Osteocyte (in vitro differentiated cells): ENCODE results near the gene CX3CR1. TPM values are rescaled to one million over a fixed set of nuclear protein-coding genes. Genes with fewer than 3 reads are reported as not detected.
A peak's percentile ranks its signal among the peaks of the same experiment; 100 is the strongest.

Experiments
- DNase-seq: peaks from one replicate; pipeline ENCODE4 v3.0.0; 2021; ENCODE audit warnings: mixed read lengths; ENCODE audit not compliant: unreplicated experiment; ENCODE audit errors: extremely low spot score
- H3K27ac Mint-ChIP-seq: one replicate; pipeline ENCODE4 v1.8.0; 2021; ENCODE audit warnings: mild to moderate bottlenecking, mixed read lengths; ENCODE audit not compliant: unreplicated experiment
- H3K27me3 Mint-ChIP-seq: one replicate; pipeline ENCODE4 v1.8.0; 2021; ENCODE audit warnings: mixed read lengths; ENCODE audit not compliant: unreplicated experiment
- H3K36me3 Mint-ChIP-seq: one replicate; pipeline ENCODE4 v1.8.0; 2021; ENCODE audit warnings: mixed read lengths; ENCODE audit not compliant: unreplicated experiment
- H3K4me1 Mint-ChIP-seq: one replicate; pipeline ENCODE4 v1.8.0; 2021; ENCODE audit warnings: mixed read lengths; ENCODE audit not compliant: unreplicated experiment
- H3K4me3 Mint-ChIP-seq: one replicate; pipeline ENCODE4 v1.8.0; 2021; ENCODE audit warnings: mild to moderate bottlenecking, moderate library complexity, mixed read lengths; ENCODE audit not compliant: unreplicated experiment
- H3K9me3 Mint-ChIP-seq: one replicate; pipeline ENCODE4 v1.8.0; 2021; ENCODE audit warnings: mixed read lengths; ENCODE audit not compliant: unreplicated experiment
- CTCF ChIP-seq: fragments of 200-600 bp; sonication (generic); IDR thresholded peaks from 2 replicates; pipeline ENCODE4 v1.5.0; 2021; ENCODE audit warnings: antibody characterized with exemption, mild to moderate bottlenecking, moderate library complexity
- long read RNA-seq: library from polyadenylated mRNA; unstranded; transcript quantifications from one replicate; pipeline ENCODE4 v2.0.0, GENCODE V29; 2021
- total RNA-seq: library from RNA; stranded (reverse); gene quantifications from 2 replicates; pipeline ENCODE4 v1.2.1, GENCODE V29; 2021

The CX3CR1 gene
- not detected in 2 replicates for total RNA-seq
- long read RNA-seq: 0 reads

GRCh38 chr3:39279745-39280517, at the start of gene CX3CR1:
TSS of gene CX3CR1 (minus strand) at chr3:39280036. CDS start at chr3:39266509, 13,527 bp downstream.
- no peaks in the 10 kb centered on the region for H3K36me3 Mint-ChIP-seq
- H3K27me3 Mint-ChIP-seq: peaks cover 22% of the 10 kb centered on the region
- H3K27ac Mint-ChIP-seq: no peak within 1 kb of the TSS
- peak; percentile 62 for DNase-seq
- H3K4me1 Mint-ChIP-seq: peaks cover 4% of the 10 kb centered on the region
- TF ChIP-seq CTCF: no peak
- no peaks in the 10 kb centered on the region for H3K9me3 Mint-ChIP-seq
- H3K4me3 Mint-ChIP-seq: no peak within 1 kb of the TSS

- H3K36me3 Mint-ChIP-seq: no peaks in the 10 kb centered on the region
- no peaks in the 10 kb centered on the region for H3K9me3 Mint-ChIP-seq
- H3K4me1 Mint-ChIP-seq: no peaks in the 10 kb centered on the region
- peaks cover 2% of the 10 kb centered on the region for H3K27me3 Mint-ChIP-seq
- H3K27ac Mint-ChIP-seq: no peak within 1 kb of the TSS
- no peak for TF ChIP-seq CTCF
- no peak within 1 kb of the TSS for H3K4me3 Mint-ChIP-seq
- no peak for DNase-seq
Measured at GRCh38 chr3:39329493-39329892, 49.7 kb upstream of the CX3CR1 start, which contains the start of gene CCR8. TSS of gene CCR8 (plus strand) at chr3:39329709. CDS start at chr3:39332332, 2,623 bp downstream.

GRCh38 chr3:39327746-39328349, 48.0 kb upstream of the CX3CR1 start:
- H3K9me3 Mint-ChIP-seq: no peaks in the 10 kb centered on the region
- no peak overlapping the region for H3K4me3 Mint-ChIP-seq

GRCh38 chr3:39327053-39327745, 47.4 kb upstream of the CX3CR1 start:
- DNase-seq: no peak
- Mint-ChIP-seq H3K27ac (no peak overlapping the region), H3K4me1 (no peaks in the 10 kb centered on the region), H3K36me3 (no peaks in the 10 kb centered on the region), H3K27me3 (peaks cover 5% of the 10 kb centered on the region), H3K4me3 (no peak overlapping the region), H3K9me3 (no peaks in the 10 kb centered on the region)
- TF ChIP-seq CTCF: no peak

More at GRCh38 chr3:39327746-39328349, 48.0 kb upstream of the CX3CR1 start:
- H3K4me1 Mint-ChIP-seq: no peaks in the 10 kb centered on the region
- TF ChIP-seq CTCF: no peak
- H3K27ac Mint-ChIP-seq: no peak overlapping the region
- no peaks in the 10 kb centered on the region for H3K36me3 Mint-ChIP-seq
- peaks cover 5% of the 10 kb centered on the region for H3K27me3 Mint-ChIP-seq
- DNase-seq: no peak

GRCh38 chr3:39325236-39325635, 45.4 kb upstream of the CX3CR1 start:
- Mint-ChIP-seq H3K4me3 (no peak overlapping the region), H3K36me3 (no peaks in the 10 kb centered on the region), H3K27ac (no peak overlapping the region), H3K27me3 (peaks cover 7% of the 10 kb centered on the region), H3K9me3 (no peaks in the 10 kb centered on the region), H3K4me1 (no peaks in the 10 kb centered on the region)
- no peak for DNase-seq
- TF ChIP-seq CTCF: no peak
